Measurements from ENCODE around the gene GJD3. TPM values are rescaled to one million over a fixed set of nuclear protein-coding genes. Genes with fewer than 3 reads are reported as not detected.

Gene GJD3
- total and polyA plus RNA-seq, 2 donors (not counting 1 experiment from before 2014, with no cell fraction given) = not detected

GRCh38 chr17:40340327-40340726 lies 24.2 kb downstream of the GJD3 start:
- Histone ChIP-seq H3K4me1 (ENCODE audit: control insufficient read depth in 2 of 2, insufficient read depth in 2 of 2, low read length in 2 of 2) (peaks cover 62 to 84% of the 10 kb centered on the region in 2 donors), H3K9ac (ENCODE audit: low read length) (peak overlapping the region; percentile 91), H3K27ac (ENCODE audit: low read length in 2 of 2) (peak overlapping the region; percentile 67 to 88), H3K4me2 (replicated peaks; ENCODE audit: low read depth, low read length, poor library complexity, severe bottlenecking) (peak overlapping the region; percentile 100), H2AFZ (ENCODE audit: insufficient read depth, low read depth, low read length, poor library complexity, severe bottlenecking) (no peak overlapping the region), H3K27me3 (replicated peaks in 1 of 4; ENCODE audit: control extremely low read depth in 1 of 4, control insufficient read depth in 3 of 4, insufficient read depth in 4 of 4, low read length in 3 of 4) (no peaks in the 10 kb centered on the region), H3K79me2 (ENCODE audit: control insufficient read depth, insufficient read depth, low read length) (peaks cover 97% of the 10 kb centered on the region), H3K36me3 (replicated peaks in 1 of 2; ENCODE audit: control extremely low read depth in 1 of 2, control insufficient read depth in 1 of 2, extremely low read depth in 1 of 2, insufficient read depth in 2 of 2, low read length in 1 of 2) (peaks cover 3 to 9% of the 10 kb centered on the region in 2 experiments), H4K20me1 (ENCODE audit: control insufficient read depth, insufficient read depth, low read length, poor library complexity, severe bottlenecking) (peaks cover 17% of the 10 kb centered on the region), H3K4me3 (ENCODE audit: control extremely low read depth in 1 of 5, extremely low read depth in 1 of 5, insufficient read depth in 1 of 5, low read depth in 2 of 5, low read length in 4 of 5) (peak overlapping the region in 2 of 5 experiments; percentile 36 to 84), H3K9me3 (ENCODE audit: control extremely low read depth in 1 of 3, control insufficient read depth in 2 of 3, insufficient read depth in 1 of 3, low read length in 2 of 3) (no peaks in the 10 kb centered on the region)
- ATAC-seq (ENCODE audit: low read depth) (no peak), DNase-seq (no peak)
- TF ChIP-seq EZH2 (IDR thresholded peaks at IDR 0.05; ENCODE audit: borderline replicate concordance, insufficient read depth, low read depth, low read length, poor library complexity, severe bottlenecking) (no peak), CTCF (IDR thresholded peaks at IDR 0.05) (no peak)
- Mint-ChIP-seq H3K27me3 (no peaks in the 10 kb centered on the region), H3K4me1 (peaks cover 65% of the 10 kb centered on the region), H3K27ac (peak overlapping the region; percentile 32), H3K9me3 (ENCODE audit: insufficient read depth) (no peaks in the 10 kb centered on the region), H3K4me3 (peak overlapping the region; percentile 91)
- CTCF ChIA-PET = interaction anchor here (0.7 to 8.3 kb wide), 8 partner anchors 9 to 90 kb away, joined by 3 to 119 read pairs (median 8); no protein-coding TSS in a partner anchor
- intact Hi-C loops (cut with micrococcal nuclease) = no loop called here
- WGBS (ENCODE audit: insufficient coverage) = no CpG with 5 or more reads among the region's 1 CpG
- POLR2A ChIA-PET = interaction anchor here (0.6 to 8.4 kb wide), 2 partner anchors 16 to 78 kb away, joined by 6 to 96 read pairs; no protein-coding TSS in a partner anchor

GRCh38 chr17:40338941-40339649 lies 25.4 kb downstream of the GJD3 start:
- H3K4me3 ChIP-seq (ENCODE audit: control extremely low read depth in 1 of 5, extremely low read depth in 1 of 5, insufficient read depth in 1 of 5, low read depth in 2 of 5, low read length in 4 of 5) = no peak overlapping the region
- WGBS (ENCODE audit: insufficient coverage) = 30% methylated on average over 10 of the region's 13 CpGs
- H3K4me1 ChIP-seq (ENCODE audit: control insufficient read depth in 2 of 2, insufficient read depth in 2 of 2, low read length in 2 of 2) = peaks cover 61 to 84% of the 10 kb centered on the region in 2 donors
- Mint-ChIP-seq H3K27me3 (no peaks in the 10 kb centered on the region), H3K27ac (peak overlapping the region; percentile 59), H3K4me3 (peak overlapping the region; percentile 34), H3K9me3 (ENCODE audit: insufficient read depth) (no peaks in the 10 kb centered on the region), H3K4me1 (peaks cover 65% of the 10 kb centered on the region)
- ATAC-seq (ENCODE audit: low read depth) = no peak
- H3K9me3 ChIP-seq (ENCODE audit: control extremely low read depth in 1 of 3, control insufficient read depth in 2 of 3, insufficient read depth in 1 of 3, low read length in 2 of 3) = no peaks in the 10 kb centered on the region
- peak overlapping the region in 1 of 2 donors; percentile 41 for H3K27ac ChIP-seq (ENCODE audit: low read length in 2 of 2)
- ChIA-PET POLR2A (interaction anchor here (0.7 to 8.4 kb wide), 2 partner anchors 14 to 213 kb away, joined by 7 to 96 read pairs; no protein-coding TSS in a partner anchor), CTCF (interaction anchor here (0.6 to 8.3 kb wide), 7 partner anchors 13 to 91 kb away, joined by 3 to 119 read pairs (median 5); partner anchors contain the start of gene RARA)
- H3K27me3 ChIP-seq (replicated peaks in 1 of 4; ENCODE audit: control extremely low read depth in 1 of 4, control insufficient read depth in 3 of 4, insufficient read depth in 4 of 4, low read length in 3 of 4) = no peaks in the 10 kb centered on the region
- H3K9ac ChIP-seq (ENCODE audit: low read length) = no peak overlapping the region
- peak overlapping the region; percentile 34 for H3K4me2 ChIP-seq (replicated peaks; ENCODE audit: low read depth, low read length, poor library complexity, severe bottlenecking)
- no peak for DNase-seq
- no peak overlapping the region for H2AFZ ChIP-seq (ENCODE audit: insufficient read depth, low read depth, low read length, poor library complexity, severe bottlenecking)
- peaks cover 19% of the 10 kb centered on the region for H4K20me1 ChIP-seq (ENCODE audit: control insufficient read depth, insufficient read depth, low read length, poor library complexity, severe bottlenecking)
- peaks cover 98% of the 10 kb centered on the region for H3K79me2 ChIP-seq (ENCODE audit: control insufficient read depth, insufficient read depth, low read length)
- TF ChIP-seq EZH2 (IDR thresholded peaks at IDR 0.05; ENCODE audit: borderline replicate concordance, insufficient read depth, low read depth, low read length, poor library complexity, severe bottlenecking) (no peak), CTCF (IDR thresholded peaks at IDR 0.05) (no peak)
- intact Hi-C loops (cut with micrococcal nuclease) = no loop called here
- peaks cover 3 to 9% of the 10 kb centered on the region in 2 experiments for H3K36me3 ChIP-seq (replicated peaks in 1 of 2; ENCODE audit: control extremely low read depth in 1 of 2, control insufficient read depth in 1 of 2, extremely low read depth in 1 of 2, insufficient read depth in 2 of 2, low read length in 1 of 2)

Measured in B cell (primary cell).